C4-2B (cell line): ENCODE measurements around the gene LARP4.
"Not testable (repeated sequence)": the region's sequence is repeated elsewhere in the genome, so short reads cannot be mapped to it uniquely, and the experiment has no call there.

Source experiments
- H3K27ac ChIP-seq: fragments of 450-650 bp; 2 replicates; pipeline ENCODE4 v1.5.1; 2017
- CTCF ChIP-seq: fragments of 450-650 bp; conservative IDR thresholded peaks from 2 replicates; pipeline ENCODE4 v1.5.1; 2017; ENCODE audit warnings: mild to moderate bottlenecking
- ZFX ChIP-seq: fragments of 450-650 bp; IDR thresholded peaks from 2 replicates; pipeline ENCODE4 v1.6.1; 2017

Gene LARP4

GRCh38 chr12:50387972-50388478 lies 12.7 kb upstream of the LARP4 start:
- TF ChIP-seq CTCF: no peak
- no peak for TF ChIP-seq ZFX
- H3K27ac ChIP-seq: peak overlapping the region; percentile 9; the same call in 1 of the 2 replicates

- not testable (repeated sequence) for H3K27ac ChIP-seq
These were observed 11.9 kb upstream of the LARP4 start for GRCh38 chr12:50388793-50389192.

- H3K27ac ChIP-seq: no peak overlapping the region
- TF ChIP-seq ZFX: no peak
- no peak for TF ChIP-seq CTCF
These were observed 10.4 kb upstream of the LARP4 start for GRCh38 chr12:50390316-50390741.

- TF ChIP-seq ZFX (no peak), CTCF (no peak)
- H3K27ac ChIP-seq: no peak overlapping the region
These were observed 6.1 kb upstream of the LARP4 start for GRCh38 chr12:50394469-50395029.

- TF ChIP-seq CTCF (no peak), ZFX (no peak)
- no peak overlapping the region for H3K27ac ChIP-seq
These were observed 3.5 kb upstream of the LARP4 start for GRCh38 chr12:50397117-50397650.

- H3K27ac ChIP-seq: no peak overlapping the region
- TF ChIP-seq ZFX: no peak
- no peak for TF ChIP-seq CTCF
These were observed 1.8 kb upstream of the LARP4 start for GRCh38 chr12:50398931-50399330.

GRCh38 chr12:50400104-50400637 lies 514 bp upstream of the LARP4 start:
- peak overlapping the region; percentile 89 for H3K27ac ChIP-seq
- TF ChIP-seq CTCF (no peak), ZFX (no peak)
